Right cardiac atrium (tissue), 5 donors: ENCODE data around the gene PLEKHO1. TPM values are rescaled to one million over a fixed set of nuclear protein-coding genes. Genes with fewer than 3 reads are reported as not detected.

Experiments used
- ATAC-seq, 2 donors: fragments of 200-7000 bp; cut with Tn5 transposase; one replicate each; pipeline versions ENCODE4 v1.8.0 to v1.9.1; 2020; ENCODE audit warnings: moderate library complexity in 2 of 2, mild to moderate bottlenecking in 1 of 2
- DNase-seq, 3 donors: peaks; one replicate each; pipeline ENCODE4 v3.0.0-alpha.2; 2020
- H3K27ac ChIP-seq: one replicate; pipeline ENCODE4 v1.5.1; 2013; ENCODE audit warnings: mild to moderate bottlenecking, low read length, control low read depth, moderate library complexity
- H3K27me3 ChIP-seq: one replicate; pipeline ENCODE4 v1.6.1; 2013; ENCODE audit not compliant: control insufficient read depth, insufficient read depth
- H3K4me1 ChIP-seq: one replicate; pipeline ENCODE4 v1.6.1; 2013; ENCODE audit warnings: low read length; ENCODE audit not compliant: control insufficient read depth, insufficient read depth
- H3K4me3 ChIP-seq: one replicate; pipeline ENCODE4 v1.5.1; 2013; ENCODE audit warnings: low read length, control low read depth
- H3K9me3 ChIP-seq: one replicate; pipeline ENCODE4 v1.6.1; 2013; ENCODE audit warnings: low read length; ENCODE audit not compliant: control insufficient read depth
- WGBS: extraction: QIAGEN DNeasy Blood & Tissue Kit; methylation state at CpG from one replicate; pipeline ENCODE4 v1.1.7; 2013; 5-methylcytosine and 5-hydroxymethylcytosine counted together
- intact Hi-C, 4 donors: fragments of 100-400 bp; cut with DNase I; formaldehyde crosslinking; loops; one replicate each; pipeline versions ENCODE4 v1.11.0 to v1.14.0; 2022 to 2023
- long read RNA-seq, 4 donors: library from polyadenylated mRNA; unstranded; transcript quantifications; one replicate each; pipeline ENCODE4 v2.0.0, GENCODE V29; 2020 to 2021
- polyA plus RNA-seq: library from polyadenylated mRNA; stranded (reverse); fragments of 200-250 nt; gene quantifications from one replicate; pipeline ENCODE4 v1.2.3, GENCODE V29; 2013
- total RNA-seq, 4 donors: library from RNA; stranded (reverse); fragmentation: NEBNext Ultra II Directional; extraction: Animal tissue kit (Norgen Biotek cat#: 25700); gene quantifications; one replicate each; pipeline ENCODE4 v1.2.1, GENCODE V29; 2021
- donor health status: healthy with polysubstance abuse.
- donor health status: DM: no; HTN: yes; CAD: no.
- donor health status: DM: no; HTN: no; CAD: no.
- donor health status: DM: no; HTN: yes; CAD: no; lungs with severe emphysema.
- donor health status: DM: yes; HTN: yes; CAD: no.

The PLEKHO1 gene, protein sequence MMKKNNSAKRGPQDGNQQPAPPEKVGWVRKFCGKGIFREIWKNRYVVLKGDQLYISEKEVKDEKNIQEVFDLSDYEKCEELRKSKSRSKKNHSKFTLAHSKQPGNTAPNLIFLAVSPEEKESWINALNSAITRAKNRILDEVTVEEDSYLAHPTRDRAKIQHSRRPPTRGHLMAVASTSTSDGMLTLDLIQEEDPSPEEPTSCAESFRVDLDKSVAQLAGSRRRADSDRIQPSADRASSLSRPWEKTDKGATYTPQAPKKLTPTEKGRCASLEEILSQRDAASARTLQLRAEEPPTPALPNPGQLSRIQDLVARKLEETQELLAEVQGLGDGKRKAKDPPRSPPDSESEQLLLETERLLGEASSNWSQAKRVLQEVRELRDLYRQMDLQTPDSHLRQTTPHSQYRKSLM
- total RNA-seq: 10 to 100 TPM; 28.9 to 51.4 (median 34.4) TPM
- polyA plus RNA-seq: 73.2 TPM
- long read RNA-seq, donor 1, transcript PLEKHO1-201 (6 exons, 2,050 nt): major isoform, 102 of 114 reads
- long read RNA-seq, donor 1, partial matches to known transcripts: 0 of 114 reads
- long read RNA-seq, donor 1, other reads (novel, unspliced or antisense): 9 of 114 reads
- long read RNA-seq, donor 2, transcript PLEKHO1-201 (6 exons, 2,050 nt): major isoform, 28 of 35 reads
- long read RNA-seq, donor 2, partial matches to known transcripts: 0 of 35 reads
- long read RNA-seq, donor 2, other reads (novel, unspliced or antisense): 5 of 35 reads
- long read RNA-seq, donor 3, transcript PLEKHO1-205 (5 exons, 1,025 nt): minor isoform, 5 of 99 reads
- long read RNA-seq, donor 3, transcript PLEKHO1-201 (6 exons, 2,050 nt): major isoform, 69 of 99 reads
- long read RNA-seq, donor 3, partial matches to known transcripts: 0 of 99 reads
- long read RNA-seq, donor 3, other reads (novel, unspliced or antisense): 22 of 99 reads
- long read RNA-seq, donor 4, transcript PLEKHO1-201 (6 exons, 2,050 nt): major isoform, 39 of 51 reads
- long read RNA-seq, donor 4, partial matches to known transcripts: 1 of 51 reads
- long read RNA-seq, donor 4, other reads (novel, unspliced or antisense): 8 of 51 reads

DNA sequence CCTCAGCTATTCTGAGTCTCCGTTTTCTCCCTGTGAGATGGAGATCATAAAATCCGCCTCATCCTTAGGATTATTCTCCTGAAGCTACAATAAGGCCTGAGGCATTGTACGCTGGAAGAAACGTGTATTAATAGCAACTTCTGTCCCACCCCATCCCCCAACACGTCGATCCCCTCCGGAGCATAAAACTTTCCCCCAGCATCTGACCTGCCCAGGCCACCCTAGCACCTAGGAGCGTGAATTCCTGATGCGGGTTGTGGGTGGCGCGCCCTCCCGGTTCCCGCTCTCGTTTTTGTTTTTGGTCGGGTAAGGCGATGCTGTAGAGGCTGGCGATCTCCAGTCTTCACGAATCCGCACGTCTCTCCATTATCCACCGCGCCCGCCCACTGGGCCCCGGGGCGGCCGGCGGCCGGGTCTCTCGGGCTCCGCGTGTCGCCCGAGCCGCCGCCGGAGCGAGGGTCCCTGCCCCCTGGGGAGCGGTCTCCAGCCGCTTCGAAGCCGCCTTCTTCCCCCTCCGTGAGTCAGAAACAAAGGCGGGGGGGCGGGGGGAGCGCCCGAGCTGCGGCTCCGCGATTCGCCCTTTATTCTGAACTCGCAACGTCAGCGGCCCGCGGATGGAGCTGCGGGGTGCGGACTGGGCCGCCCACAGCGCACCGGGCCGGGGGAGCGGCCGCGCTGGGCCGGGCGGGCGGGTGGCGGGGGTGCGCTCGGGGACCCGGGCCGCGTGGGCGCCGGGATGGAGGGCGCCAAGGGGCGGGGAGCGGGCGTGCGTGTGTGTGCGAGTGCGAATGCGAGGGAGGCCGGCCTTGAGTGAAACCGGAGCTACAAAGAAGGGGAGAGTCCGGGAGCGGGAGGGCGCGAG, at the start of gene PLEKHO1:
PLEKHO1 (plus strand) TSS at position 646 of the 862 bp plus-strand sequence. CDS start 342 bp downstream, outside the sequence.
- H3K4me1 ChIP-seq: peaks cover 12% of the 10 kb centered on the region
- H3K27me3 ChIP-seq: no peaks in the 10 kb centered on the region
- DNase-seq (peak; percentile 88 to 95 (median 94)), ATAC-seq (peak; percentile 81 to 84)
- peak within 1 kb of the TSS; percentile 73 for H3K27ac ChIP-seq
- peak within 1 kb of the TSS; percentile 97 for H3K4me3 ChIP-seq
- intact Hi-C loops: loop anchor here in 1 of 4 donors (10.0 kb wide), 1 partner anchor 55 kb away; no protein-coding TSS in a partner anchor
- under 1% methylated on average over 88 of the region's 89 CpGs for WGBS
- no peaks in the 10 kb centered on the region for H3K9me3 ChIP-seq

DNA sequence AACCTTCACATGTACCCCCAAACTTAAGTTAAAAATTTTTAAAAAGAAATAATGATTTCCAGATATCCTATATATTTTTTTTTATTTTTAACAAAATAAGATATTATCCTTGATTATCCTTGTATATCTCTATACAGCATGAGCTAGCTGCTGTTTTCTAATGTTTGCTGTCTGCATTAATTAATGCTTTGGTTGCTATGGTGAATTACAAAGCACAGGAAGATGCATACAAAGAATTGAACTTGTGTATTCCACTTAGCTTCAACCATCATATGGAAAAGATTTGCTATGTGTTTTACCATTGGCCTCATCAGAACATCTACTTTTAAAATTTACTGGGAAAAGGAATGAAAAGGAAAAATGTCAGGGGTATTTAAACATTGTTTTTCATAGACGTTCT, 46.7 kb upstream of the PLEKHO1 start:
- no peaks in the 10 kb centered on the region for H3K9me3 ChIP-seq
- WGBS: 72% methylated on average over 1 of the region's 1 CpG
- H3K4me3 ChIP-seq: no peak overlapping the region
- no peaks in the 10 kb centered on the region for H3K4me1 ChIP-seq
- no peaks in the 10 kb centered on the region for H3K27me3 ChIP-seq
- intact Hi-C loops: no loop called here
- ATAC-seq: no peak
- no peak overlapping the region for H3K27ac ChIP-seq
- DNase-seq: no peak

DNA sequence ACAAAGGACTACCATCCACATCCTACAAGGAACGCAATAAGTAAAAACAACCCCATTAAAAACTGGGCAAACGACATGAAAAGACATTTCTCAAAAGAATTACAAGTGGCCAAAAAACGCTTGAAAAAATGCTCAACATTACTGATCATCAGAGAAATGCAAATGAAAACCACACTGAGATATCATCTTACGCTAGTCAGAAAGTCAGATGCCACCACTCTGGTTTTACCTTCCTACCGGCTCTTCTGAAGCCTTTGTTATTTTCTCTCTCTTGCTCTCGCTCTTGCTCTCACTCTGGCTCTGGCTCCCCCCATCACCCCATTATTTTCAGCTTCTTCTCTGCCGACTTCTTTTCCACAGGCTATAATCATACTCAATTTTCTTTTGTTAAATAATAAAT, 43.4 kb upstream of the PLEKHO1 start:
- no peaks in the 10 kb centered on the region for H3K27me3 ChIP-seq
- no peaks in the 10 kb centered on the region for H3K4me1 ChIP-seq
- no peak overlapping the region for H3K4me3 ChIP-seq
- intact Hi-C loops: no loop called here
- 91% methylated on average over 7 of the region's 7 CpGs for WGBS
- H3K27ac ChIP-seq: no peak overlapping the region
- DNase-seq: no peak
- no peak for ATAC-seq
- no peaks in the 10 kb centered on the region for H3K9me3 ChIP-seq

DNA sequence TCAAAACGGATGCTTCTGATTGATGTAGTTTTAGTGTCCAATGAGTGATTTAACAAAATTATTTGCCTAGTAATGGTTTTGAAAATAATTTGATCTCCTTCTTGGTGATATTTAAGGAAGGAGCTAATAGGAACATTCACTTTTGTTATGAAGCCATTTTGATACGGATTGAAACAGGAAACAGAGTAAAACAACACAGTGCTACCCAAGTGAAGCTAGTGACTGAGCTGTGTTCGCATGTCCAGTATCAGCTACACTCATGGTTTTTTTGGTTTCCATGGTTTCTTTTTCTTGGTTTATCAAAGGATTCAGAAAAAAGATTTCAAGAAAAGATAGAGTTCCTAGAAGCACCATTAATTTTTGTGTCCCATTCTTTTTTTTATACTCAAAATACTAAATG, 40.1 kb upstream of the PLEKHO1 start:
- no peaks in the 10 kb centered on the region for H3K4me1 ChIP-seq
- H3K27me3 ChIP-seq: no peaks in the 10 kb centered on the region
- H3K27ac ChIP-seq: no peak overlapping the region
- H3K9me3 ChIP-seq: no peaks in the 10 kb centered on the region
- intact Hi-C loops: no loop called here
- no peak overlapping the region for H3K4me3 ChIP-seq
- ATAC-seq: no peak
- WGBS: 66% methylated on average over 3 of the region's 3 CpGs
- no peak for DNase-seq

DNA sequence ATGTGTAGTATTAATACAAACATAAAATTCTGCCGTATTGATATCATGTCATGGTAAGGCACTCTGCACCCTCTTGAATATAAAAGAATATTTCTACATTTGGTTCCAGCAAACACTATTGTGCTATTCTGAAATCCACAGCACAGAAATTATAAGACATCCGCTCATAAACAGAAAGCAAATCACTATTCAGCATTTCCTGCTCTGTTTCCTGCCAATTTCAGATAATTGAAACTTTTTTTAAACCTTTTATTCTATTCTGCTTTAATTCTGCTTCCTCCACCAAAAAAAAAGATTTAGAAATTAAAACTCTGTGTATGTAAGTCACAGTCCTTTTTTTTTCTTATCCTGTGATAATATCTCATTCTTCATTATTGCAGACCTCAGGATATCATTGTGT, 39.6 kb upstream of the PLEKHO1 start:
- Histone ChIP-seq H3K27me3 (no peaks in the 10 kb centered on the region), H3K4me3 (peak overlapping the region; percentile 13), H3K4me1 (no peaks in the 10 kb centered on the region), H3K9me3 (no peaks in the 10 kb centered on the region), H3K27ac (peak overlapping the region; percentile 45)
- ATAC-seq (no peak), DNase-seq (no peak)
- intact Hi-C loops: no loop called here
- 56% methylated on average over 2 of the region's 2 CpGs for WGBS

DNA sequence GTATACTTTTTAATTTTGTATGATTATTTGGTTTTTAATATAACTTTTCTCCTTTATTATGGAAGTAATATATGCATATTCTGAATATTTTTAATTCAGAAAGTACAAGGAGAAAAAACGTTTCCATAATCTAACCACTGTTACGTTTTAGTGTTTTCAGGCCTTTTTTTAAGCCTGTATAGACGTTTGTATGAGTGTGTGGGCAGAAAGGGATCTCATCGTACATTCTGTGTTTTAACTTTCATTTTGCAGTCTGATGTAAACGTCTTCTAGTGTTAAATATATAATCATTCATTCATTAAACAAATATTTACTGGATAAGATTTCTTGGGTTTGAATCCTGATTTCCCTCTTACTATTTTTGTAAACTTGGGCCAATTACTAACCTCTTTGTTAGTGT, 38.0 kb upstream of the PLEKHO1 start:
- H3K27me3 ChIP-seq: no peaks in the 10 kb centered on the region
- ATAC-seq (no peak), DNase-seq (no peak)
- no peak overlapping the region for H3K4me3 ChIP-seq
- WGBS: 70% methylated on average over 5 of the region's 5 CpGs
- intact Hi-C loops: no loop called here
- no peaks in the 10 kb centered on the region for H3K4me1 ChIP-seq
- H3K9me3 ChIP-seq: no peaks in the 10 kb centered on the region
- no peak overlapping the region for H3K27ac ChIP-seq

DNA sequence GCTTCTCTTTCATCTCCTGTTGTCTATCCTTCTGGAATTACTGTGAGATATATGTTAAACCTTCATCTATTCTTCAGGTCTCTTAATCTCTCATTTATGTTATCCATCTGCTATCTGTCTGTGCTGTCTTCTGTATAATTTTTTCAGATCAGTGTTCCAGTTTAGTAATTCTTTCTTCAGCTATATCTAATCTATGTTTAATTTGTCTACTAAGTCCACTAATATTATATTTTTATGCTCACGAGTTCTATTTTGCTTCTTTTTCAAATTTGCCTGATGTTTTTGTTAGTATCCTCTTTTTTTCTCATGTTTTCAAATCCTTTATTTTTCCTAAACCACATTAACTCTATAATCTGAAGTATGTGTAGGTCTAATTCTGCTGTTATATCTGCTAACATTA, 34.6 kb upstream of the PLEKHO1 start:
- Histone ChIP-seq H3K4me1 (no peaks in the 10 kb centered on the region), H3K4me3 (no peak overlapping the region), H3K27ac (no peak overlapping the region), H3K9me3 (no peaks in the 10 kb centered on the region), H3K27me3 (no peaks in the 10 kb centered on the region)
- intact Hi-C loops: no loop called here
- WGBS: 94% methylated on average over 1 of the region's 1 CpG
- ATAC-seq (no peak), DNase-seq (no peak)

DNA sequence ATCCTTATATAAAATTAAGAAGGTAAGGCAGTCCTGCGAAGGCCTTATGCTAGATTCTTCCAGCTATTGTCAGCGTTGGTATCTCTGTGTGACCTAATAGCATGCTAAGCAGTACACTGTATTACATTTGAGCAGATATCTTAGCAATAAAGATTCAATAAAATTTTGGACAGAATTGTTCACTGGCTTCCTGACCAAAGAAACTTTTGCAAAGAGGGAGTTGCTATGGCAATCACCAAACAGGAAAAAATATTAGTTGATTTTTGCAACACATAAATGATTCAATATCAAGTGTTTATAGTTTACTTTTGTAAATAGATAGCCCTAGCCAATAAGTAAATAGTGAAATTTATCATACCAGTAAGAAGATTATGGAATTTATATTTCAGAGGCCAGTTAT, 31.0 kb upstream of the PLEKHO1 start:
- WGBS: 58% methylated on average over 2 of the region's 2 CpGs
- no peak overlapping the region for H3K4me3 ChIP-seq
- intact Hi-C loops: no loop called here
- H3K4me1 ChIP-seq: no peaks in the 10 kb centered on the region
- ATAC-seq: no peak
- no peaks in the 10 kb centered on the region for H3K27me3 ChIP-seq
- DNase-seq: no peak
- H3K27ac ChIP-seq: no peak overlapping the region
- H3K9me3 ChIP-seq: no peaks in the 10 kb centered on the region

DNA sequence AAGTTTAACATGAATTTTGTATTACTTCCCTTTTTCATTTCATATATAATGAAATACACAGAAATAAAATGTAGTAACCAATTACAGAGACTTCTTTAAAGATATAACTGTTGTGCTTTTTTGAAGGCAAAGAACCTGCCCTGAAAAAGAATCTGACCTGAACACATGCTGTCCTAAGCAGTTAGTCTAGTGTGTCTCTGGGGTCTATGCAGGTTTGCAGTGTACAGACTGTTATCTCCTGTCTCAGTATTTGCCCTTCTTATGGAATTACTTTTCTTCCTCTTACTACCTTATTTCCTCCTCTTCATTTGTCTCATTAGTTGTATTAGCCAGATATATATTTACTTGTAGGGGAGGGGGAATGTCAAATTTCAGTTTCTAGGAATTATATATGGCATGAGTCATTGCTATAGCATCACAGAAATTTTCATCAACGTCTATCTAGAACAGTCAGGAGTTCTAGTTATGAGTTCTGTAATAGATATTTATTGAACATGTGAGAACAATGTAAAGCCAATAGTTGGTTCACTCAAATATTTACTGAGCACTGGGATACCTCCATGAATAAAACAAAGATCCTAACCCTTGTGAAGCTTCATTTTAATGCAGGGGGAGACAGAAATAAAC, 28.4 kb upstream of the PLEKHO1 start:
- no peak for ATAC-seq
- no peak overlapping the region for H3K4me3 ChIP-seq
- no peaks in the 10 kb centered on the region for H3K27me3 ChIP-seq
- no peak overlapping the region for H3K27ac ChIP-seq
- 64% methylated on average over 1 of the region's 1 CpG for WGBS
- intact Hi-C loops: no loop called here
- H3K4me1 ChIP-seq: no peaks in the 10 kb centered on the region
- no peak for DNase-seq
- no peaks in the 10 kb centered on the region for H3K9me3 ChIP-seq

DNA sequence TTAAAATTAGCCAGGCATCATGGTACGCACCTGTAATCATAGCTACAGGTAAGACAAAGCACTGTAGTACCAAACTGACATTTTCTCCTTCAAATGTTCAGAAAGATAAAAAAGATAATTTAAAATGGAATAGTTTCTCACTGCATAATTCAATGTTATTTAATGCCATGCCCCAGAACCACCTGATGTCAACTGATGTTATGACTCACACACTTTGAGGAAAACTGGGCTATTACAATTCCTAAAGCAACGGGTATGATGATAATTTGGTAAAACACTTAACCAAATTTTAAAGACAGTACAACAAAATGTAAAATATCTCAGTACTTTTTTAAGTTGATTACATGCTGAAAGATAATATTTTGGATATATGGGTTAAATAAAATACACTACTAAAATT, 22.9 kb upstream of the PLEKHO1 start:
- ATAC-seq (no peak), DNase-seq (no peak)
- H3K27ac ChIP-seq: no peak overlapping the region
- intact Hi-C loops: no loop called here
- H3K9me3 ChIP-seq: no peaks in the 10 kb centered on the region
- WGBS: 95% methylated on average over 2 of the region's 2 CpGs
- H3K27me3 ChIP-seq: no peaks in the 10 kb centered on the region
- no peaks in the 10 kb centered on the region for H3K4me1 ChIP-seq
- no peak overlapping the region for H3K4me3 ChIP-seq
